Endothelial cell of umbilical vein (primary cell): ENCODE measurements around the gene TOPAZ1. TPM values are rescaled to one million over a fixed set of nuclear protein-coding genes. Genes with fewer than 3 reads are reported as not detected.
"Not testable (repeated sequence)": the region's sequence is repeated elsewhere in the genome, so short reads cannot be mapped to it uniquely, and the experiment has no call there.

Experiments
- BruUV-seq: library from RNA; stranded (reverse); fragments of 400-500 nt; replicated peaks from 2 replicates; lab custom pipeline; 2021; lab: Mats Ljungman, UMichigan
- CTCF ChIA-PET: fragments of 300-600, 350-600 bp; sonication (Branson Sonifier 250); formaldehyde crosslinking; loops from one replicate; lab custom pipeline; 2021; ENCODE audit warnings: antibody characterized with exemption, inconsistent platforms; lab: Charles Lee
- POLR2A ChIA-PET: fragments of 300-600, 350-600 bp; sonication (Branson Sonifier 250); formaldehyde crosslinking; loops from one replicate; lab custom pipeline; 2021; ENCODE audit warnings: antibody characterized with exemption, inconsistent platforms; lab: Charles Lee
- DNase-seq: peaks from one replicate; pipeline ENCODE4 v3.0.0-alpha.2; 2011; ENCODE audit warnings: low read depth, low spot score
- FAIRE-seq: peaks from 2 replicates; lab custom pipeline; 2011; peaks lifted over from hg19 to GRCh38; lab: Jason Lieb, UNC
- H2AFZ ChIP-seq: 2 replicates; pipeline ENCODE4 v1.6.0; 2012; ENCODE audit warnings: low read depth, low read length, control low read depth, inconsistent platforms
- H3K27ac ChIP-seq: 2 replicates; pipeline ENCODE4 v1.5.1; 2011; ENCODE audit warnings: low read depth, mild to moderate bottlenecking, control low read depth, low read length, moderate library complexity; ENCODE audit not compliant: insufficient read depth
- H3K27me3 ChIP-seq, 2 experiments: 2 replicates each; pipeline versions ENCODE4 v1.6.0 to v1.6.1; 2011; ENCODE audit warnings: low read length in 2 of 2, mixed read lengths in 1 of 2; ENCODE audit not compliant: control insufficient read depth in 2 of 2, insufficient read depth in 2 of 2
- H3K36me3 ChIP-seq, 2 experiments: 2 replicates in 1 of 2; 3 replicates in 1 of 2; pipeline ENCODE4 v1.5.1; 2011; ENCODE audit warnings: low read length in 2 of 2, mild to moderate bottlenecking in 1 of 2, moderate library complexity in 1 of 2; ENCODE audit not compliant: control insufficient read depth in 2 of 2, insufficient read depth in 2 of 2; ENCODE audit errors: extremely low read depth in 1 of 2
- H3K4me1 ChIP-seq: 3 replicates; pipeline ENCODE4 v1.5.1; 2011; ENCODE audit warnings: mild to moderate bottlenecking, low read length; ENCODE audit not compliant: control insufficient read depth, insufficient read depth; ENCODE audit errors: extremely low read depth
- H3K4me2 ChIP-seq: 2 replicates; pipeline ENCODE4 v1.6.1; 2011; ENCODE audit warnings: low read length, control low read depth, mixed read lengths; ENCODE audit not compliant: insufficient read depth
- H3K4me3 ChIP-seq, 3 experiments: fragments of 200-600 bp in 1 of 3; sonication (generic), shearing (Covaris generic) in 1 of 3; replicated peaks in 1 of 3; 2 replicates each; pipeline ENCODE4 v1.5.1; 2011 to 2016; ENCODE audit warnings: control low read depth in 3 of 3, low read length in 3 of 3, mild to moderate bottlenecking in 2 of 3, inconsistent platforms in 1 of 3, low read depth in 1 of 3, moderate library complexity in 1 of 3; ENCODE audit not compliant: insufficient read depth in 1 of 3
- H3K79me2 ChIP-seq: 2 replicates; pipeline ENCODE4 v1.6.0; 2012; ENCODE audit warnings: low read length, inconsistent platforms; ENCODE audit not compliant: control insufficient read depth, insufficient read depth
- H3K9ac ChIP-seq: replicated peaks from 2 replicates; pipeline ENCODE3; 2011; ENCODE audit warnings: low read length, control low read depth; ENCODE audit not compliant: insufficient read depth; ENCODE audit errors: extremely low read depth
- H3K9me1 ChIP-seq: replicated peaks from 3 replicates; pipeline ENCODE4 v1.6.0; 2011; ENCODE audit warnings: mild to moderate bottlenecking, low read length; ENCODE audit not compliant: control insufficient read depth, insufficient read depth; ENCODE audit errors: extremely low read depth
- H3K9me3 ChIP-seq: replicated peaks from 2 replicates; pipeline ENCODE4 v1.5.1; 2012; ENCODE audit warnings: low read length, inconsistent platforms; ENCODE audit not compliant: control insufficient read depth, insufficient read depth
- H4K20me1 ChIP-seq: replicated peaks from 2 replicates; pipeline ENCODE3; 2011; ENCODE audit warnings: mild to moderate bottlenecking, low read length; ENCODE audit not compliant: control insufficient read depth, insufficient read depth; ENCODE audit errors: extremely low read depth
- EZH2 ChIP-seq: IDR thresholded peaks from 2 replicates; pipeline ENCODE4 v1.6.1; 2012; ENCODE audit warnings: borderline replicate concordance, low read depth, mild to moderate bottlenecking, moderate library complexity, low read length, inconsistent platforms; ENCODE audit not compliant: severe bottlenecking
- FOS ChIP-seq: IDR thresholded peaks from 2 replicates; pipeline ENCODE4 v1.6.1; 2011; ENCODE audit warnings: mild to moderate bottlenecking, low read length, moderate library complexity, borderline replicate concordance; ENCODE audit not compliant: insufficient read depth
- GATA2 ChIP-seq: IDR thresholded peaks from 2 replicates; pipeline ENCODE4 v1.7.0; 2011; ENCODE audit warnings: low read depth, mild to moderate bottlenecking, moderate library complexity, mixed read lengths, low read length; ENCODE audit not compliant: insufficient read length, insufficient read depth
- JUN ChIP-seq: IDR thresholded peaks from 2 replicates; pipeline ENCODE4 v1.6.1; 2011; ENCODE audit warnings: borderline replicate concordance, low read depth; ENCODE audit not compliant: insufficient read length, insufficient read depth
- MYC ChIP-seq: IDR thresholded peaks from one replicate; pipeline ENCODE4 v1.6.1; 2011; ENCODE audit warnings: mild to moderate bottlenecking, low read depth, low read length
- POLR2A ChIP-seq: IDR thresholded peaks from 2 replicates; pipeline ENCODE4 v1.6.1; 2012; ENCODE audit warnings: low read depth, mild to moderate bottlenecking, control low read depth, low read length
- POLR2AphosphoS5 ChIP-seq: IDR thresholded peaks from 2 replicates; pipeline ENCODE4 v1.6.1; 2012; ENCODE audit warnings: low read depth, mild to moderate bottlenecking, control low read depth, low read length, moderate library complexity; ENCODE audit not compliant: insufficient read depth
- dilution Hi-C: fragments of 300-500 bp; cut with MboI; formaldehyde crosslinking; loops from one replicate; pipeline ENCODE4 v1.15.0; 2019; ENCODE audit warnings: low sequenced_read_pairs; ENCODE audit not compliant: extremely low pct_ligation_motif_present
- intact Hi-C: fragments of 100-400 bp; cut with micrococcal nuclease; formaldehyde crosslinking; loops from one replicate; pipeline ENCODE4 v1.10.0; 2022
- polyA plus RNA-seq, 4 experiments: library from polyadenylated mRNA; depleted of rRNA in 3 of 4; stranded (reverse) in 3 of 4; unstranded in 1 of 4; fragments of >200 nt; gene quantifications; 2 replicates each; pipeline versions ENCODE4 v1.2.1 to v1.2.3, GENCODE V29; 2011 to 2012; ENCODE audit warnings: missing spikeins in 1 of 4
- total RNA-seq: library from RNA; stranded (reverse); gene quantifications from 2 replicates; pipeline ENCODE4 v1.2.3, GENCODE V29; 2021
- TF ChIP-seq, protein P1 (sequence below): IDR thresholded peaks from 2 replicates; pipeline ENCODE4 v1.6.1; 2011; ENCODE audit not compliant: insufficient read depth, insufficient read length
- TF ChIP-seq, protein P2 (sequence below), 2 donors: IDR thresholded peaks; 1 replicate in 1 of 2; 2 replicates in 1 of 2; pipeline ENCODE4 v1.5.1; 2011; ENCODE audit warnings: low read length in 2 of 2, mild to moderate bottlenecking in 2 of 2, moderate library complexity in 2 of 2, control low read depth in 1 of 2, inconsistent platforms in 1 of 2, low read depth in 1 of 2; ENCODE audit not compliant: insufficient read depth in 1 of 2; ENCODE audit errors: extremely low read depth in 1 of 2

The TOPAZ1 gene
- total and polyA plus RNA-seq, 2 donors (not counting 3 experiments of a cell fraction or from before 2014, with no cell fraction given) = not detected

DNA sequence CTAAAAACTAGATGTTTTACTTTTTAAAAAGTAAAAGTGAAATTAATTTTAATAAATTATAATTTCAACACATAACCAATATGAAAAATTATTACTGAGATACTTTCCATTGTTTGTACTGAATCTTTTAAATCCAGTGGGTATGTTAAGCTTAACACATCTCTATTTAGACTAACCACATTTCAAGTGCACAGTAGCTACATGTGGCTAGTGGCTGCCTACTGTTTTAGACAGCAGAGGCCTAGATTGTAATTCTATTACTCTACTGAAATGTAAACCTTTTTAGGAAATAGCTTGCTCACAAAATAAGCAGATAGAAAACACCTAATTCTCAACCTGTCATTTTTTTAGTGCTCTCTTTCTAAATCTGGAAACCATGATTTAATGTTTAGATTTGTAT lies 101.7 kb downstream of the TOPAZ1 start:
- Histone ChIP-seq H3K36me3 (no peaks in the 10 kb centered on the region), H3K27ac (no peak overlapping the region), H4K20me1 (no peaks in the 10 kb centered on the region), H3K9ac (no peak overlapping the region), H3K9me3 (no peaks in the 10 kb centered on the region), H3K4me2 (no peak overlapping the region), H3K9me1 (no peaks in the 10 kb centered on the region), H3K27me3 (no peaks in the 10 kb centered on the region), H3K4me1 (peaks cover 6% of the 10 kb centered on the region), H3K79me2 (peaks cover 9% of the 10 kb centered on the region), H2AFZ (no peak overlapping the region), H3K4me3 (no peak overlapping the region)
- dilution Hi-C loops (no loop called here), intact Hi-C loops (no loop called here)
- TF ChIP-seq FOS (no peak), POLR2A (no peak), JUN (no peak), GATA2 (no peak), EZH2 (no peak), MYC (no peak), POLR2AphosphoS5 (no peak)
- TF ChIP-seq, protein P1, sequence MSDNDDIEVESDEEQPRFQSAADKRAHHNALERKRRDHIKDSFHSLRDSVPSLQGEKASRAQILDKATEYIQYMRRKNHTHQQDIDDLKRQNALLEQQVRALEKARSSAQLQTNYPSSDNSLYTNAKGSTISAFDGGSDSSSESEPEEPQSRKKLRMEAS = no peak
- TF ChIP-seq, protein P2, sequence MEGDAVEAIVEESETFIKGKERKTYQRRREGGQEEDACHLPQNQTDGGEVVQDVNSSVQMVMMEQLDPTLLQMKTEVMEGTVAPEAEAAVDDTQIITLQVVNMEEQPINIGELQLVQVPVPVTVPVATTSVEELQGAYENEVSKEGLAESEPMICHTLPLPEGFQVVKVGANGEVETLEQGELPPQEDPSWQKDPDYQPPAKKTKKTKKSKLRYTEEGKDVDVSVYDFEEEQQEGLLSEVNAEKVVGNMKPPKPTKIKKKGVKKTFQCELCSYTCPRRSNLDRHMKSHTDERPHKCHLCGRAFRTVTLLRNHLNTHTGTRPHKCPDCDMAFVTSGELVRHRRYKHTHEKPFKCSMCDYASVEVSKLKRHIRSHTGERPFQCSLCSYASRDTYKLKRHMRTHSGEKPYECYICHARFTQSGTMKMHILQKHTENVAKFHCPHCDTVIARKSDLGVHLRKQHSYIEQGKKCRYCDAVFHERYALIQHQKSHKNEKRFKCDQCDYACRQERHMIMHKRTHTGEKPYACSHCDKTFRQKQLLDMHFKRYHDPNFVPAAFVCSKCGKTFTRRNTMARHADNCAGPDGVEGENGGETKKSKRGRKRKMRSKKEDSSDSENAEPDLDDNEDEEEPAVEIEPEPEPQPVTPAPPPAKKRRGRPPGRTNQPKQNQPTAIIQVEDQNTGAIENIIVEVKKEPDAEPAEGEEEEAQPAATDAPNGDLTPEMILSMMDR (IDR thresholded peaks at IDR 0.05; ENCODE audit: extremely low read depth in 1 of 2, insufficient read depth in 1 of 2, low read depth in 1 of 2, low read length in 2 of 2) = no peak
- ChIA-PET POLR2A (no interaction called here), CTCF (interaction anchor here (1.4 kb wide), 1 partner anchor 12 kb away, joined by 4 read pairs; no protein-coding TSS in a partner anchor)
- DNase-seq (no peak), FAIRE-seq (no peak)
- no TSS peak for BruUV-seq

DNA sequence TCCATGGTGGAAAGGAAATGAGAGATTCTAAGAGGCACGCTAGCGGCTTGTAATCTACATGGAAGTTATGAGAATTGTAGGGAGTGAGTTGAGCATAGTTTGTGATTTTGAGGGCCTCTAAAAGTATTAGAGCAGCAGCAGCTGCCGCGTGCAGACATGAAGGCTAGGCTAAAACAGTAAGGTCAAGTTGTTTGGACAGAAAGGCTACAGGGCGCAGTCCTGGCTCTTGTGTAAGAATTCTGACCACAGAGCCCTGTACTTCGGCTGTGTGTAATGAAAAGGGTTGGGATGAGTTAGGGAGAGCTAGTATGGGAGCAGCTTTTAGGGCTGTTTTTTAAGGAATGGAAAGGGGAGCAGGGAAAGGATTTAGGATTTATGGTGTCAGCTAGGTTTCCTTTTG lies 104.9 kb downstream of the TOPAZ1 start:
- H2AFZ ChIP-seq, FAIRE-seq, H3K9me3 ChIP-seq, H3K79me2 ChIP-seq, H3K27ac ChIP-seq, H3K4me3 ChIP-seq, H3K9me1 ChIP-seq, intact Hi-C loops, POLR2A ChIA-PET, H3K4me1 ChIP-seq, CTCF ChIA-PET, H3K9ac ChIP-seq, H4K20me1 ChIP-seq, BruUV-seq, H3K4me2 ChIP-seq, H3K27me3 ChIP-seq, H3K36me3 ChIP-seq, DNase-seq, dilution Hi-C loops: not testable (repeated sequence)
